ENCODE results near the gene LCN1.
"Not testable (repeated sequence)": the region's sequence is repeated elsewhere in the genome, so short reads cannot be mapped to it uniquely, and the experiment has no call there.

LCN1 gene

GRCh38 chr9:135522137-135522877 lies 1.1 kb downstream of the LCN1 start:
- no peak for DNase-seq (ENCODE audit: low read depth in 2 of 3, low spot score in 2 of 3)

GRCh38 chr9:135522931-135523330 lies 1.7 kb downstream of the LCN1 start:
- no peak for DNase-seq (ENCODE audit: low read depth in 2 of 3, low spot score in 2 of 3)

- no peak for DNase-seq (ENCODE audit: low read depth in 2 of 3, low spot score in 2 of 3)
These were observed 2.4 kb downstream of the LCN1 start for GRCh38 chr9:135523521-135524129.

- no peak for DNase-seq (ENCODE audit: low read depth in 2 of 3, low spot score in 2 of 3)
These were observed 3.1 kb downstream of the LCN1 start for GRCh38 chr9:135524130-135524861.

- no peak for DNase-seq (ENCODE audit: low read depth in 2 of 3, low spot score in 2 of 3)
These were observed 4.2 kb downstream of the LCN1 start for GRCh38 chr9:135525241-135526088.

GRCh38 chr9:135526089-135526729 lies 5.0 kb downstream of the LCN1 start:
- no peak for DNase-seq (ENCODE audit: low read depth in 2 of 3, low spot score in 2 of 3)

- DNase-seq (ENCODE audit: low read depth in 2 of 3, low spot score in 2 of 3) = no peak
These were observed 5.7 kb downstream of the LCN1 start for GRCh38 chr9:135526730-135527571.

- not testable (repeated sequence) for DNase-seq (ENCODE audit: low read depth in 2 of 3, low spot score in 2 of 3)
These were observed 7.7 kb downstream of the LCN1 start for GRCh38 chr9:135528842-135529435.

- DNase-seq (ENCODE audit: low read depth in 2 of 3, low spot score in 2 of 3) = no peak
These were observed 8.9 kb downstream of the LCN1 start for GRCh38 chr9:135530146-135530545.

- no peak for DNase-seq (ENCODE audit: low read depth in 2 of 3, low spot score in 2 of 3)
These were observed 9.9 kb downstream of the LCN1 start for GRCh38 chr9:135531096-135531495.

GRCh38 chr9:135533113-135533512 lies 11.9 kb downstream of the LCN1 start:
- DNase-seq (ENCODE audit: low read depth in 2 of 3, low spot score in 2 of 3) = no peak

- no peak for DNase-seq (ENCODE audit: low read depth in 2 of 3, low spot score in 2 of 3)
These were observed 12.4 kb downstream of the LCN1 start for GRCh38 chr9:135533674-135534073.

GRCh38 chr9:135534192-135534711 lies 13.0 kb downstream of the LCN1 start:
- DNase-seq (ENCODE audit: low read depth in 2 of 3, low spot score in 2 of 3) = not testable (repeated sequence)

GRCh38 chr9:135534826-135535225 lies 13.6 kb downstream of the LCN1 start:
- not testable (repeated sequence) for DNase-seq (ENCODE audit: low read depth in 2 of 3, low spot score in 2 of 3)

- DNase-seq (ENCODE audit: low read depth in 2 of 3, low spot score in 2 of 3) = not testable (repeated sequence)
These were observed 14.4 kb downstream of the LCN1 start for GRCh38 chr9:135535631-135536030.

- no peak for DNase-seq (ENCODE audit: low read depth in 2 of 3, low spot score in 2 of 3)
These were observed 15.0 kb downstream of the LCN1 start for GRCh38 chr9:135536216-135536615.

- DNase-seq (ENCODE audit: low read depth in 2 of 3, low spot score in 2 of 3) = not testable (repeated sequence)
These were observed 22.1 kb downstream of the LCN1 start for GRCh38 chr9:135543262-135543894.

- DNase-seq (ENCODE audit: low read depth in 2 of 3, low spot score in 2 of 3) = no peak
These were observed 23.9 kb downstream of the LCN1 start for GRCh38 chr9:135544981-135545635.
